K562 (cell line): Measurements from ENCODE around the gene NEDD4L. TPM values are rescaled to one million over a fixed set of nuclear protein-coding genes. Genes with fewer than 3 reads are reported as not detected.

Experiments used
- ATAC-seq: fragments of 200-7000 bp; cut with Tn5 transposase; 3 replicates; pipeline ENCODE4 v1.9.1; 2020; ENCODE audit warnings: moderate library complexity
- BruUV-seq: library from RNA; stranded (reverse); fragments of 400-500 nt; replicated peaks from 2 replicates; lab custom pipeline; 2021; lab: Mats Ljungman, UMichigan
- CTCF ChIA-PET: fragments of 300-600 bp; formaldehyde crosslinking; extraction: SDS; loops from one replicate; lab custom pipeline; 2021; ENCODE audit warnings: low intra/inter-chr PET ratio; lab: Yijun Ruan, JAX
- POLR2A ChIA-PET: fragments of 300-600, 350-650 bp; sonication (Branson Sonifier 250); formaldehyde crosslinking; extraction: SDS; loops from one replicate; lab custom pipeline; 2021; ENCODE audit warnings: antibody characterized with exemption, inconsistent platforms; lab: Yijun Ruan, JAX
- DNase-seq, 4 experiments: peaks; one replicate each; pipeline versions ENCODE4 v3.0.0 to v3.0.0-alpha.2; 2011 to 2018; ENCODE audit warnings: low spot score in 3 of 4, mixed read lengths in 3 of 4; ENCODE audit errors: extremely low read depth in 1 of 4
- FAIRE-seq: peaks from 2 replicates; lab custom pipeline; 2011; peaks lifted over from hg19 to GRCh38; lab: Jason Lieb, UNC
- H2AFZ ChIP-seq: 2 replicates; pipeline ENCODE4 v1.6.0; 2011; ENCODE audit warnings: low read depth, low read length, control low read depth, inconsistent platforms
- H3K27ac ChIP-seq: fragments of 200-600 bp; 3 replicates; pipeline ENCODE4 v1.8.0; 2011; ENCODE audit warnings: low read depth, mild to moderate bottlenecking, control low read depth, inconsistent platforms, low read length, moderate library complexity, mixed read lengths; ENCODE audit errors: extremely low read depth
- H3K27me3 ChIP-seq, 2 experiments: fragments of 300-600 bp in 1 of 2; 2 replicates in 1 of 2; 3 replicates in 1 of 2; pipeline versions ENCODE4 v1.6.0 to v1.8.0; 2011; ENCODE audit warnings: inconsistent platforms in 2 of 2, low read length in 2 of 2, mild to moderate bottlenecking in 1 of 2, mixed read lengths in 1 of 2, moderate library complexity in 1 of 2; ENCODE audit not compliant: control insufficient read depth in 2 of 2, insufficient read depth in 2 of 2
- H3K36me3 ChIP-seq: fragments of 300-600 bp; 3 replicates; pipeline ENCODE4 v1.8.0; 2011; ENCODE audit warnings: mild to moderate bottlenecking, low read length, inconsistent platforms; ENCODE audit not compliant: control insufficient read depth, insufficient read depth
- H3K4me1 ChIP-seq, 2 experiments: fragments of 200-600 bp in 1 of 2; replicated peaks in 1 of 2; 2 replicates in 1 of 2; 3 replicates in 1 of 2; pipeline versions ENCODE4 v1.5.1 to v1.8.0; 2011; ENCODE audit warnings: inconsistent platforms in 2 of 2, low read length in 2 of 2, mild to moderate bottlenecking in 1 of 2, mixed read lengths in 1 of 2, moderate library complexity in 1 of 2; ENCODE audit not compliant: control insufficient read depth in 2 of 2, insufficient read depth in 2 of 2
- H3K4me2 ChIP-seq: 2 replicates; pipeline ENCODE4 v1.6.1; 2011; ENCODE audit warnings: low read length, control low read depth, inconsistent platforms, mixed read lengths; ENCODE audit not compliant: insufficient read depth
- H3K4me3 ChIP-seq: fragments of 200-600 bp; sonication (generic), shearing (Covaris generic); 2 replicates; pipeline ENCODE4 v1.5.1; 2016; ENCODE audit warnings: control low read depth, inconsistent platforms
- H3K79me2 ChIP-seq: fragments of 200-600 bp; 3 replicates; pipeline ENCODE4 v1.8.0; 2011; ENCODE audit warnings: low read length, inconsistent platforms; ENCODE audit not compliant: control insufficient read depth, insufficient read depth
- H3K9ac ChIP-seq, 2 experiments: 2 replicates each; pipeline versions ENCODE4 v1.6.0 to v1.6.1; 2011; ENCODE audit warnings: low read depth in 2 of 2, low read length in 2 of 2, control low read depth in 1 of 2, inconsistent platforms in 1 of 2, mild to moderate bottlenecking in 1 of 2, mixed read lengths in 1 of 2; ENCODE audit not compliant: insufficient read depth in 1 of 2
- H3K9me1 ChIP-seq: one replicate; pipeline ENCODE4 v1.6.0; 2011; ENCODE audit warnings: inconsistent platforms, mild to moderate bottlenecking, low read length, moderate library complexity; ENCODE audit not compliant: control insufficient read depth, insufficient read depth
- H3K9me3 ChIP-seq: replicated peaks from 2 replicates; pipeline ENCODE4 v1.5.1; 2011; ENCODE audit warnings: low read depth, low read length, inconsistent platforms; ENCODE audit not compliant: control insufficient read depth, insufficient read depth
- H4K20me1 ChIP-seq: replicated peaks from 2 replicates; pipeline ENCODE4 v1.6.1; 2011; ENCODE audit warnings: low read length, inconsistent platforms, mixed read lengths; ENCODE audit not compliant: control insufficient read depth, insufficient read depth
- ELF2 ChIP-seq: fragments of 250-450 bp; sonication (Bioruptor Pico); IDR thresholded peaks from 2 replicates; pipeline ENCODE4 v1.5.0; 2021; ENCODE audit warnings: mild to moderate bottlenecking
- MAZ ChIP-seq, 2 experiments: fragments of 450-650 bp in 1 of 2; sonication (generic) in 1 of 2; formaldehyde crosslinking; IDR thresholded peaks in 1 of 2; conservative IDR thresholded peaks in 1 of 2; 2 replicates each; pipeline versions ENCODE4 v1.4.0 to v1.5.0; 2020; ENCODE audit warnings: mild to moderate bottlenecking in 1 of 2, missing genetic modification reagents in 1 of 2
- RBM15 ChIP-seq: fragments of 200-400 bp; formaldehyde crosslinking; IDR thresholded peaks from 2 replicates; pipeline ENCODE4 v1.6.1; 2018; ENCODE audit warnings: mild to moderate bottlenecking, low read length, moderate library complexity; ENCODE audit not compliant: insufficient read depth
- RNF219 ChIP-seq: fragments of 250-450 bp; sonication (Bioruptor Pico); IDR thresholded peaks from 2 replicates; pipeline ENCODE4 v1.5.0; 2022; ENCODE audit warnings: mild to moderate bottlenecking
- THAP7 ChIP-seq: fragments of 250-450 bp; sonication (Bioruptor Pico); IDR thresholded peaks from 2 replicates; pipeline ENCODE4 v1.5.0; 2021
- ZC3H11A ChIP-seq: IDR thresholded peaks from 2 replicates; pipeline ENCODE4 v1.6.1; 2012; ENCODE audit warnings: low read depth, low read length, improper control_type of control experiment
- ZNF431 ChIP-seq: sonication (generic); formaldehyde crosslinking; IDR thresholded peaks from 2 replicates; pipeline ENCODE4 v1.8.0; 2022; ENCODE audit warnings: mild to moderate bottlenecking, missing genetic modification reagents
- ZNF551 ChIP-seq: fragments of 250-450 bp; sonication (Bioruptor Pico); IDR thresholded peaks from 2 replicates; pipeline ENCODE4 v1.5.0; 2021; ENCODE audit warnings: mild to moderate bottlenecking, moderate library complexity
- WGBS: fragments of 100-300 bp; shearing (Covaris generic); methylation state at CpG from one replicate; pipeline ENCODE4 v1.1.6; 2016; ENCODE audit warnings: low coverage, mixed read lengths; ENCODE audit not compliant: insufficient coverage; ENCODE audit errors: missing lambda C conversion rate; 5-methylcytosine and 5-hydroxymethylcytosine counted together
- in situ Hi-C: fragments of 300-500 bp; cut with MboI; formaldehyde crosslinking; loops from 4 replicates; pipeline ENCODE4 v1.15.0; 2018; ENCODE audit warnings: inconsistent platforms, mixed read lengths
- intact Hi-C: fragments of 100-400 bp; cut with micrococcal nuclease; formaldehyde crosslinking; loops from 2 replicates; pipeline ENCODE4 v1.14.2; 2022
- polyA plus RNA-seq, 8 experiments: library from polyadenylated mRNA; depleted of rRNA in 4 of 8; stranded (reverse) in 5 of 8; unstranded in 3 of 8; fragments of >200 nt; fragmentation: Nextera tagmentation in 2 of 8; fragmentation: Illumina TruSeq in 1 of 8; extraction: Ambion mirVana in 2 of 8; extraction: Trizol in 1 of 8; gene quantifications; 2 replicates each; pipeline versions ENCODE4 v1.2.1 to v1.2.3, GENCODE V29; 2011 to 2014; ENCODE audit warnings: inconsistent platforms in 1 of 8, missing spikeins in 1 of 8
- total RNA-seq, 7 experiments: library from RNA; depleted of rRNA in 6 of 7; stranded (reverse); fragments of >200 nt in 6 of 7; fragmentation: Illumina TruSeq in 2 of 7; extraction: Trizol in 2 of 7; gene quantifications; 2 replicates each; pipeline versions ENCODE4 v1.2.1 to v1.2.3, GENCODE V29; 2011 to 2021; ENCODE audit warnings: low replicate concordance in 1 of 7

NEDD4L gene
- total and polyA plus RNA-seq, 9 of the 15 experiments (the other 6 are each of a cell fraction or from before 2014, with no cell fraction given), result 8.1 to 33.4 (median 19.9) TPM

- Histone ChIP-seq H3K9me3 (no peaks in the 10 kb centered on the region), H3K9ac (no peak overlapping the region), H3K79me2 (no peaks in the 10 kb centered on the region; the same call in 2 of the 3 replicates), H3K27me3 (no peaks in the 10 kb centered on the region), H4K20me1 (peaks cover 6% of the 10 kb centered on the region), H3K4me2 (no peak overlapping the region), H3K27ac (no peak overlapping the region), H3K36me3 (no peaks in the 10 kb centered on the region; the same call in 2 of the 3 replicates), H3K9me1 (no peaks in the 10 kb centered on the region), H3K4me1 (no peaks in the 10 kb centered on the region; a peak in 1 of 5 replicates), H3K4me3 (no peak overlapping the region), H2AFZ (no peak overlapping the region)
- ChIA-PET POLR2A (no interaction called here), CTCF (no interaction called here)
- intact Hi-C loops, result no loop called here
- 66% methylated on average over 7 of the region's 8 CpGs for whole genome bisulfite sequencing
- in situ Hi-C loops, result no loop called here
- ATAC-seq, result no peak
- no TSS peak for BruUV-seq
- DNase-seq, result no peak
- no peak for FAIRE-seq
- no peak for TF ChIP-seq MAZ (CRISPR knock-in tag; conservative IDR thresholded peaks at IDR 0.05 in 1 of 2, IDR thresholded peaks at IDR 0.05 in 1 of 2)
- TF ChIP-seq THAP7 (CRISPR knock-in tag), result no peak
- TF ChIP-seq ZNF431 (CRISPR knock-in tag), result no peak
- TF ChIP-seq RBM15, result no peak
- no peak for TF ChIP-seq ZNF551
- TF ChIP-seq ELF2, result no peak
- no peak for TF ChIP-seq ZC3H11A
- no peak for TF ChIP-seq RNF219
Observed at GRCh38 chr18:58315041-58315440, 271.0 kb downstream of the NEDD4L start.
